ENCODE results near the gene QDPR. TPM values are rescaled to one million over a fixed set of nuclear protein-coding genes. Genes with fewer than 3 reads are reported as not detected.
A peak's percentile ranks its signal among the peaks of the same experiment; 100 is the strongest.

The QDPR gene
- total RNA-seq, 4 donors from 2014 or later = 3.8 to 9.7 (median 5.9) TPM

DNA sequence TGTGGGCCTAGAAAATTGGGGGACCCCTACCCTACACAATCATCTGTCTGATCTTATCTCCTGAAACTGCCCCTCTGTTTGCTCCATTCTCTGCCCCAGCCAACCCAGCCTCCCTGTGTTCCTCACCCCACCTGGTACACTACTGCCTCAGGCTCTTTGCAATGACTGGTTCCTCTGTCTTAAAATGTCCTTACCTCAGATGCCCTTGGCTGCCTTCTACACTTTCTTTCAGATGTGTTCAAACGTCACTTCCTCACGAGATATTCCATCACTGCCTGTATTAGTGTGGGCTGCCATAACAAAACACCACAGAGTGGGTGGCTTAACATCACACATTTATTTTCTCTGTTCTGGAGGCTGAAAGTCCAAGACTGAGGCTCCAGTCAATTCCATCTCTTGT lies 29.2 kb downstream of the QDPR start:
- intact Hi-C loops (cut with DNase I; ENCODE audit: low total_unique reads) = no loop called here

DNA sequence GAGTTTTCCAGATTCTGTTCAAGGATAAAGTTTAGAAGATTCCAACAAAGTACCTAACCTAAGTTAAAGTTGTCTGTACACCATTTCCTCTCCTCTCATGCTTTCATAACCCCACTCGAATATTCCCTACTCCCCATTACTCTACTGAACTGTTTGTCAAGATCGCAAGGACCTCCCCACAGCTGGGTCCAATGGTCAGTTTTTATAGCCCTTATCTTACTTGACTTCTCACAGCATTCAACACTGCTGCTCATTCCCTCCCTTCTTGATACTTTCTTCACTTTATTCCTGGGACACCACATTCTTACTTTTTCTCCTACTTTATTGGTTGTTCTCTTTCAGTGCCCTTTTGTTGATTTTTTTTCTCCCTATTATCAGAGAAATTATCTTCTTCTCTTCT lies 30.9 kb downstream of the QDPR start:
- DNase-seq (ENCODE audit: low spot score in 2 of 2) = no peak
- 91 to 93% methylated on average over 2 of the region's 2 CpGs for WGBS, 2 donors
- H3K4me3 ChIP-seq (ENCODE audit: low read depth, poor library complexity, severe bottlenecking) = no peak overlapping the region
- TF ChIP-seq POLR2A (IDR thresholded peaks at IDR 0.05) = no peak
- TF ChIP-seq, protein P1, sequence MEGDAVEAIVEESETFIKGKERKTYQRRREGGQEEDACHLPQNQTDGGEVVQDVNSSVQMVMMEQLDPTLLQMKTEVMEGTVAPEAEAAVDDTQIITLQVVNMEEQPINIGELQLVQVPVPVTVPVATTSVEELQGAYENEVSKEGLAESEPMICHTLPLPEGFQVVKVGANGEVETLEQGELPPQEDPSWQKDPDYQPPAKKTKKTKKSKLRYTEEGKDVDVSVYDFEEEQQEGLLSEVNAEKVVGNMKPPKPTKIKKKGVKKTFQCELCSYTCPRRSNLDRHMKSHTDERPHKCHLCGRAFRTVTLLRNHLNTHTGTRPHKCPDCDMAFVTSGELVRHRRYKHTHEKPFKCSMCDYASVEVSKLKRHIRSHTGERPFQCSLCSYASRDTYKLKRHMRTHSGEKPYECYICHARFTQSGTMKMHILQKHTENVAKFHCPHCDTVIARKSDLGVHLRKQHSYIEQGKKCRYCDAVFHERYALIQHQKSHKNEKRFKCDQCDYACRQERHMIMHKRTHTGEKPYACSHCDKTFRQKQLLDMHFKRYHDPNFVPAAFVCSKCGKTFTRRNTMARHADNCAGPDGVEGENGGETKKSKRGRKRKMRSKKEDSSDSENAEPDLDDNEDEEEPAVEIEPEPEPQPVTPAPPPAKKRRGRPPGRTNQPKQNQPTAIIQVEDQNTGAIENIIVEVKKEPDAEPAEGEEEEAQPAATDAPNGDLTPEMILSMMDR (IDR thresholded peaks at IDR 0.05) = no peak
- intact Hi-C loops (cut with DNase I; ENCODE audit: low total_unique reads) = no loop called here

More for the DNA sequence above, 29.2 kb downstream of the QDPR start:
- no peak overlapping the region for H3K4me3 ChIP-seq (ENCODE audit: low read depth, poor library complexity, severe bottlenecking)
- TF ChIP-seq POLR2A (IDR thresholded peaks at IDR 0.05) = no peak
- TF ChIP-seq, protein P1 (IDR thresholded peaks at IDR 0.05) = no peak
- no peak for DNase-seq (ENCODE audit: low spot score in 2 of 2)
- WGBS, 2 donors = 73 to 86% methylated on average over 2 of the region's 2 CpGs

DNA sequence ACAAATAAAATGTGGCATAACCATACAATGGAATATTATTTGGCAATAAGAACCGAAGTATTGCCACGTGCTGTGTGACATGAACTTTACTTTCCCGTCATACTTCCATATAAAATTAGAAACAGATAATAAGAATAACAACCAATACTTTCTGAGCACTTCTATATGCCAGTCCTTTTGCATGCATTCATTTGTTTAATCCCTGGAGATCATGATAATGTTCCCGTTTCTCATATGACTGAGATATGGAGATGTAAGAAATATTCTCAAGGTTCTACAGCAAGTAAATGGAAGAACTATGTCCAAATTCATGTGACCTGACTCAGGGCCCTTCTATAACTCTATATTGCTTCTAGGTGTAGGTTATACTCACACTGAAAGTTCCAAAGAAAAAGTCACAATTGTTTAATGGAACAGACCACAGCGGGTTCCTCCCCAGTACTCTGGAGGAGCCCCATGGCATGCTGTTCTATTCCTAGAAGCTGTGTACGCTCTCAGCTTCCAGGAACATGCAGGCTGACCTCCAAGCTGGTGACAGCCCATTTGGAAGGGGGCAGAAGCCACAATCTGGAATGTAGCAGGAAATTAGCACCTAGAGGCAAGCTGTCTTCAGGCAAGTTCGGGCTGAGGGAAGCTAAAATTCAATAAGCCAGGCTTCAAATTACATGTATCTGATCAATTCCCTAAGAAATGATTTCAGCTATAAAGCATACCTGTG lies 31.5 kb downstream of the QDPR start:
- intact Hi-C loops (cut with DNase I; ENCODE audit: low total_unique reads) = no loop called here
- WGBS, 2 donors = 80 to 93% methylated on average over 7 of the region's 7 CpGs
- TF ChIP-seq, protein P1 (IDR thresholded peaks at IDR 0.05) = no peak
- no peak for TF ChIP-seq POLR2A (IDR thresholded peaks at IDR 0.05)

DNA sequence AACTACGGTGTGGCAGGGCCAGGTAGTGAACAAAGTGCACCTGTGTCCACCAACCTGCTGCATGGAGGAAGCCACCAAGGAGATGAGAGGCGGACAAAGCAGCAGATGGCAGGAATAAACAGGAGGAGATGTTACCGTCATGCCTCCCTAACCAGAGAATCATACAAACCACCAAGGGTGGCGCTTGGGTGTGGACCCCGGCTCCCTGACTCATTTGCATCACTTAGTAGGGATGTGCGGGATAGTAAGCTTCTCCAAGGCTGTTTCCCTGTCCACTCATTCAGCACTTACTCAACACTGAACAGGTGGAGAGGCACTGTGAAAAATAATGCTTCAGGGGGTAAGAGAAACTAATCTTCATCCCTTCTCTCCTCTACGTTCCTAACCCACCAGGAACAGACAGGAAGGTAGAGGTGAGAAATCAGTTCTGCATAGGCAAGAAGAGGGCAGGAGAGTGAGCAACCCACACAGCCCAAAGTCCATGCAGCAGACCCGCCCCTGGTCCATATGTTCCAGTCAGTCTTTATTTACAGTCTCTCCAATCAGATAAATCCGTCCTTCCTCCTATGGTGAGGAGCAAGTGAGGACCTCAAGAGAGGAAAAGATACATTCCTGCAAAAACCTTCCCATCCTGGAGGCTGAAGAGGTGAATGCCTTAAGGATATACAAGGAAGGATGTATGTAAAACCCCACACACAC lies 34.0 kb downstream of the QDPR start:
- WGBS, 2 donors = 90 to 94% methylated on average over 9 of the region's 9 CpGs
- intact Hi-C loops (cut with DNase I; ENCODE audit: low total_unique reads) = no loop called here
- H3K4me3 ChIP-seq (ENCODE audit: low read depth, poor library complexity, severe bottlenecking) = no peak overlapping the region
- TF ChIP-seq, protein P1 (IDR thresholded peaks at IDR 0.05) = no peak
- no peak for TF ChIP-seq POLR2A (IDR thresholded peaks at IDR 0.05)
- DNase-seq (ENCODE audit: low spot score in 2 of 2) = peak in 1 of 2 donors; percentile 34

More for the DNA sequence above, 31.5 kb downstream of the QDPR start:
- H3K4me3 ChIP-seq (ENCODE audit: low read depth, poor library complexity, severe bottlenecking) = no peak overlapping the region
- peak in 1 of 2 donors; percentile 17 for DNase-seq (ENCODE audit: low spot score in 2 of 2)

DNA sequence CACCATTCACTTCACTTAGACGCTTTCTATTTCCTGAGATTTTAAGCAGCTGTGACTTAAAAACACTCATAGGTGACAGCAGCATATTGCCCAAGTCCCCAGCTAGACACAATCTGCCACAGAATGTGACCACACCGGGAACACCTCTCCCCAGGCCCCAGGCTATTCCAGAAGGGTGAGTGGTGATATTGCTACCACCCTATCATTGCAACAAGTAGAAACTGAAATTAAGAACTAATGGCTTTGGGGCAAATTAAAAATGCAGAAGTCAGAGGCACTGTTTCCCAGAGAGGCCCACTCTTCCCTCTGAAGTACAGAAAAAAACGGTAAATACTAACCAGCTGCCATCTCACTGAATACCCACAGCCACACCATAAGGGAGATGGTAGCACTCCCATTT lies 35.0 kb downstream of the QDPR start:
- 63 to 68% methylated on average over 3 of the region's 3 CpGs for WGBS, 2 donors
- TF ChIP-seq POLR2A (IDR thresholded peaks at IDR 0.05) = no peak
- TF ChIP-seq, protein P1 (IDR thresholded peaks at IDR 0.05) = no peak
- DNase-seq (ENCODE audit: low spot score in 2 of 2) = no peak
- H3K4me3 ChIP-seq (ENCODE audit: low read depth, poor library complexity, severe bottlenecking) = no peak overlapping the region
- intact Hi-C loops (cut with DNase I; ENCODE audit: low total_unique reads) = no loop called here
